Measurements from ENCODE around the gene FAM221B.

Gene FAM221B

DNA sequence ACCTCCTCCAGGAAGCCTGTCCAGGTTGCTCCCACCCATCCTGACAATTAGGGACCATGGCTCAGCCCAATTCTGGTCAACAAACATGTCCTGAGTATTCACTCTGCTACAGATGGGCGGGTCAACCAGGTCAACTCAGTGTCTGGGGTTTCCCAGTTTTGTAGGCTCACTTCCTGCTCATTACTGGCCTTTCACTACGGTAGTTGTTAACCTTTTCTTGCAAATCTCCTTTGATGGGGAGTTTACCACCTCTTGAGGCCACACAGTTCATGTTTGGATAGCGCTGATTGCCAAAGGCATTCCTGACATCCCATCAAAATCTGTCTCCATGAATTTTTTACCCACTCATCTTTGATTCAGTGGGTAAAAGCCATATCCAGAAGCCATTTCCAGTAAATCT is 14.3 kb upstream of the FAM221B start:
- Mint-ChIP-seq H3K9me3 (no peaks in the 10 kb centered on the region), H3K27me3 (ENCODE audit: low read depth) (peaks cover 9% of the 10 kb centered on the region), H3K4me1 (peaks cover 31% of the 10 kb centered on the region), H3K4me3 (no peak overlapping the region), H3K36me3 (ENCODE audit: low read depth) (peaks cover 45% of the 10 kb centered on the region), H3K27ac (no peak overlapping the region)
- TF ChIP-seq, protein P1, sequence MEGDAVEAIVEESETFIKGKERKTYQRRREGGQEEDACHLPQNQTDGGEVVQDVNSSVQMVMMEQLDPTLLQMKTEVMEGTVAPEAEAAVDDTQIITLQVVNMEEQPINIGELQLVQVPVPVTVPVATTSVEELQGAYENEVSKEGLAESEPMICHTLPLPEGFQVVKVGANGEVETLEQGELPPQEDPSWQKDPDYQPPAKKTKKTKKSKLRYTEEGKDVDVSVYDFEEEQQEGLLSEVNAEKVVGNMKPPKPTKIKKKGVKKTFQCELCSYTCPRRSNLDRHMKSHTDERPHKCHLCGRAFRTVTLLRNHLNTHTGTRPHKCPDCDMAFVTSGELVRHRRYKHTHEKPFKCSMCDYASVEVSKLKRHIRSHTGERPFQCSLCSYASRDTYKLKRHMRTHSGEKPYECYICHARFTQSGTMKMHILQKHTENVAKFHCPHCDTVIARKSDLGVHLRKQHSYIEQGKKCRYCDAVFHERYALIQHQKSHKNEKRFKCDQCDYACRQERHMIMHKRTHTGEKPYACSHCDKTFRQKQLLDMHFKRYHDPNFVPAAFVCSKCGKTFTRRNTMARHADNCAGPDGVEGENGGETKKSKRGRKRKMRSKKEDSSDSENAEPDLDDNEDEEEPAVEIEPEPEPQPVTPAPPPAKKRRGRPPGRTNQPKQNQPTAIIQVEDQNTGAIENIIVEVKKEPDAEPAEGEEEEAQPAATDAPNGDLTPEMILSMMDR (IDR thresholded peaks at IDR 0.05; ENCODE audit: unreplicated experiment in 3 of 3) = no peak

DNA sequence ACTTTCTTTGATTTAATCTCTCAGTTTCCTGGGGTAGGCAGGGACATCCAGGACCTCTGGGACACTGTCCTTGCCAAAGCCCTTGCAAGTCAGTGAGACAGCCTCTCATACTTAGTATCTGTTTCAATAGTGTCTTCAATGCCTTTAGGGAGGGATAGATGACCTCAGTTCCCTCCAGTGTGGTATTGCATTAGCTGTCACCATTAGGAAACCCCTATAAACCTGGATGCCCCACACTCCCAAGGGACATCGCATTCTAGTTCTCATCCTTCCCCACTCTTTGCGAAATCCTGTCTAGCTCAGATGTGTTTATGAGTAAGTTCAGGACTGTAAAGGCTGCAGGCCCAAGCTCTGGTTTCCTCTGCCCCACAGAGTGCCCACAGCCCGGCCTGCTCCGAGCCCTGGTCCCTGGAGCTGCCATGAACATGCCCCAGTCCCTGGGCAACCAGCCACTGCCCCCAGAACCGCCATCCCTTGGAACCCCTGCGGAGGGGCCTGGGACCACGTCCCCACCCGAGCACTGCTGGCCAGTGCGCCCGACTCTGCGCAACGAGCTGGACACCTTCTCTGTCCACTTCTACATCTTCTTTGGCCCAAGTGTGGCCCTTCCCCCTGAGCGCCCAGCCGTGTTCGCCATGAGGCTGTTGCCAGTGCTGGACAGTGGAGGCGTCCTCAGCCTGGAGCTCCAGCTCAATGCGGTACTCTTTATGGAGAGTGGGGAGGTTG is 13.7 kb upstream of the FAM221B start:
- peaks cover 9% of the 10 kb centered on the region for H3K27me3 Mint-ChIP-seq (ENCODE audit: low read depth)
- no peak overlapping the region for H3K4me3 Mint-ChIP-seq
- peaks cover 25% of the 10 kb centered on the region for H3K4me1 Mint-ChIP-seq

GRCh38 chr9:35841645-35841900 is 13.0 kb upstream of the FAM221B start:
- Mint-ChIP-seq H3K4me1 (peaks cover 19% of the 10 kb centered on the region), H3K36me3 (ENCODE audit: low read depth) (peaks cover 33% of the 10 kb centered on the region), H3K27me3 (ENCODE audit: low read depth) (peaks cover 6% of the 10 kb centered on the region), H3K27ac (no peak overlapping the region), H3K4me3 (no peak overlapping the region), H3K9me3 (no peaks in the 10 kb centered on the region)
- TF ChIP-seq, protein P1 (IDR thresholded peaks at IDR 0.05; ENCODE audit: unreplicated experiment in 3 of 3) = no peak

More for the DNA sequence above, 13.7 kb upstream of the FAM221B start:
- H3K27ac Mint-ChIP-seq = no peak overlapping the region
- H3K36me3 Mint-ChIP-seq (ENCODE audit: low read depth) = peaks cover 39% of the 10 kb centered on the region
- H3K9me3 Mint-ChIP-seq = no peaks in the 10 kb centered on the region
- TF ChIP-seq, protein P1 (IDR thresholded peaks at IDR 0.05; ENCODE audit: unreplicated experiment in 3 of 3) = no peak

GRCh38 chr9:35840881-35841644 is 12.5 kb upstream of the FAM221B start:
- Mint-ChIP-seq H3K4me1 (peaks cover 19% of the 10 kb centered on the region), H3K9me3 (no peaks in the 10 kb centered on the region), H3K27me3 (ENCODE audit: low read depth) (peaks cover 4% of the 10 kb centered on the region), H3K36me3 (ENCODE audit: low read depth) (peaks cover 33% of the 10 kb centered on the region), H3K27ac (no peak overlapping the region), H3K4me3 (no peak overlapping the region)
- TF ChIP-seq, protein P1 (IDR thresholded peaks at IDR 0.05; ENCODE audit: unreplicated experiment in 3 of 3) = no peak

DNA sequence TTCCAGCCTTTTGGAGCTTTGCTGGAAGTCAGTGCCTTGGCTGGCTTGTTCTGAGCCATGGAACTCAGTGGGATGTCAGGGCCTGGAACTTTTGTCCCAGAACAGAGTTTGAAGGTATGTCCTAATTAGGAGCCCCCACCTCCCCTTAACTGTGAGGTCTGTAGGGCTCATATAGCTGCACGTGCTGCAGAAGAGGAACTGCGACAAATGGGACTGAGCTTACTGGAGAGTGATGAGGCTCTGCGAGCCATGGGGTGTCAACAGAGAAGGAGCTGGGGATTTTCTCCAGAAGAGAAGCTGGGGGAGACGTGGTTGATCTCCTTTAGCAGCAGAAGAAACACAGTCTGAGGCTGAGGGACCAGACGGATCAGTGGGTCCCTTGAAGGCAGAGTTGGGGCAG is 11.4 kb upstream of the FAM221B start:
- Mint-ChIP-seq H3K36me3 (ENCODE audit: low read depth) (peaks cover 35% of the 10 kb centered on the region), H3K4me3 (no peak overlapping the region), H3K9me3 (no peaks in the 10 kb centered on the region), H3K27ac (no peak overlapping the region), H3K27me3 (ENCODE audit: low read depth) (no peaks in the 10 kb centered on the region), H3K4me1 (peaks cover 11% of the 10 kb centered on the region)
- TF ChIP-seq, protein P1 (IDR thresholded peaks at IDR 0.05; ENCODE audit: unreplicated experiment in 3 of 3) = no peak

DNA sequence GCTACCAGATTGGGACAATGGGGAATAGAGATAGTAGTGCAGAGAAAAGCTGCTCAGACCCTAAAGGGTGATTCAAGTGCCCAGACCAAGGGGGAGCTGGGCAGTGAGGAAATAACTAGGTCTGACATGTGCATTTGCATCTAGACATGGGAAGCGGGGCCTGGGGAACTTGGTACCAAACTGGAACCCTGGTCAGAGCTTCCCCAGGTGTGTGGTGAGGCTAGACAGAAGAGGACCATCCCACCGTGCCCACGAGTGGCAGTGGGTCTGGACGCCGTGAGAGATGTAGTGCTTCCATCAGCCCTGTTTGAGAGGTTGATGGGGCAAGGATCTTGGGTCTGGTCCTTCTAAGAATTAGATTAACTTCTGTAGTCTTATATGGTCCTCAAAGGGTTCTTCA is 8.1 kb upstream of the FAM221B start:
- Mint-ChIP-seq H3K4me3 (no peak overlapping the region), H3K27ac (no peak overlapping the region), H3K36me3 (ENCODE audit: low read depth) (peaks cover 23% of the 10 kb centered on the region), H3K27me3 (ENCODE audit: low read depth) (no peaks in the 10 kb centered on the region), H3K4me1 (peaks cover 33% of the 10 kb centered on the region), H3K9me3 (no peaks in the 10 kb centered on the region)
- TF ChIP-seq, protein P1 (IDR thresholded peaks at IDR 0.05; ENCODE audit: unreplicated experiment in 3 of 3) = no peak
